D721Med (cell line): ENCODE results near the gene PIK3CG.

Experiments
- DNase-seq: peaks from one replicate; pipeline ENCODE4 v3.0.0; 2011; ENCODE audit warnings: low spot score; ENCODE audit not compliant: insufficient read length
- FAIRE-seq: peaks from 2 replicates; lab custom pipeline; 2011; peaks lifted over from hg19 to GRCh38; lab: Jason Lieb, UNC
- CTCF ChIP-seq: IDR thresholded peaks from 2 replicates; pipeline ENCODE4 v1.5.1; 2012; ENCODE audit warnings: mild to moderate bottlenecking, control low read depth; ENCODE audit not compliant: insufficient read depth; ENCODE audit errors: missing control alignments

Gene PIK3CG

GRCh38 chr7:106869954-106870353 lies 4.9 kb downstream of the PIK3CG start:
- DNase-seq = no peak
- TF ChIP-seq CTCF = no peak
- FAIRE-seq = no peak

GRCh38 chr7:106870528-106870927 lies 5.4 kb downstream of the PIK3CG start:
- DNase-seq = no peak
- TF ChIP-seq CTCF = no peak
- no peak for FAIRE-seq

GRCh38 chr7:106870983-106871410 lies 5.9 kb downstream of the PIK3CG start:
- DNase-seq (no peak), FAIRE-seq (no peak)
- no peak for TF ChIP-seq CTCF

DNA sequence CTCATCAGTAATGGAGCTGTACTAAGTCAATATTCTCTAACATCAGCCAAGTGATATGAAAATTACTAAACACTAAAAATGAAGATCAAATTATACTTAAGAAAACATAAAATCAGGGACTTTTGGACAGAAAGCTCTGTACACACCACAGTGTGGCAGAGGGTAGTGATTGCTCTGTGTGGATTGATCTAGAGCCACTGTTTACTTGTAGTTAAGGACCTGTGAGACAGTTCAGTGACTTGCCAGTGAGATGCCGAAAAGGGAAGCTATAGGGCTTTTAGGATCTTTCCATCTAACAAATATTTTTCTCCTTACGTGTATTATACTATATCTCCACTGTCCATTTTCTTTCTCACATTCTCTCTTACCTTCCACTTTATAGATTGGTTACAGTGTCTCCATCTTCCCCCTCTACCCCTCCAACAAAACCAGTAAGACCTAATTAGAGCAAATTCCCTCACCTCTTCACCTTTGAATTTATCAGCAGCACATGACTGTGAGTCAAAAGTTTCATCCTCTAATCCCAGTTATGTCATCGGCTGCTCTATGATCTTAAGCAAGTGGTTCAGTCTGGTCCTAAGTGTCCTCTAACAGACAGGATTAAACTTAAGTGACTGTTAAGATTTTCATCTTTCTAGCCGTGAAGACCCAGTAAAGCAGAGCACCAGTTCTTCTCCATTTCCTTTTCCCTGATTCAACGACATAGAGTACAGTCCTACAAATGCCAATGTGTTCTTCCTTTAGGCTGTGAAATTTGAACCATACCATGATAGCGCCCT lies 6.9 kb downstream of the PIK3CG start:
- no peak for FAIRE-seq
- TF ChIP-seq CTCF = no peak
- no peak for DNase-seq

DNA sequence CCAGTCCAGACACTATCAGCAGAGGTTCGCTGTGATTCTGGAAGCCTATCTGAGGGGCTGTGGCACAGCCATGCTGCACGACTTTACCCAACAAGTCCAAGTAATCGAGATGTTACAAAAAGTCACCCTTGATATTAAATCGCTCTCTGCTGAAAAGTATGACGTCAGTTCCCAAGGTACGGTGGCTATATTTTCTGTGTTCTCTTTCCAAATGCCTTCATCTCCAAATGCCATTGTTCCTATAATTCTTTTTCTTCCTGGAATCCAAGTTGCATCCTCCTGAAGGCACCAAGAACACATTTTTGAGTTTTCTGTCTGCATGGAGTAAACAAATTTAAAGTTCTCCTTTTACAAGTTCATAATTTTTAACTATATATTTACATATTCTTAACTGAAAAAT lies 7.7 kb downstream of the PIK3CG start:
- no peak for DNase-seq
- no peak for TF ChIP-seq CTCF
- FAIRE-seq = no peak

- DNase-seq = no peak
- no peak for FAIRE-seq
These were observed 9.0 kb downstream of the PIK3CG start for GRCh38 chr7:106874076-106874475.

More at GRCh38 chr7:106874076-106874475, 9.0 kb downstream of the PIK3CG start:
- TF ChIP-seq CTCF = no peak
